Gastrocnemius medialis (tissue), 4 donors: Measurements from ENCODE around the gene STOX1.

Experiments
- CTCF ChIP-seq, 5 experiments: fragments of 450-650 bp in 3 of 5; fragments of 200-600 bp in 2 of 5; sonication (generic) in 2 of 5; IDR thresholded peaks in 4 of 5; conservative IDR thresholded peaks in 1 of 5; 1 replicate in 4 of 5; 2 replicates in 1 of 5; pipeline ENCODE4 v1.5.1; 2016 to 2019; ENCODE audit warnings: antibody characterized with exemption in 5 of 5, mild to moderate bottlenecking in 3 of 5, moderate library complexity in 3 of 5
- POLR2A ChIP-seq, 2 donors: fragments of 450-650 bp; IDR thresholded peaks; one replicate each; pipeline ENCODE4 v1.6.1; 2017; ENCODE audit warnings: antibody characterized with exemption in 2 of 2, mild to moderate bottlenecking in 2 of 2, moderate library complexity in 2 of 2

- no peak for TF ChIP-seq CTCF (IDR thresholded peaks at IDR 0.05 in 4 of 5, conservative IDR thresholded peaks at IDR 0.05 in 1 of 5)
- no peak for TF ChIP-seq POLR2A (IDR thresholded peaks at IDR 0.05)
Measured at GRCh38 chr10:68796605-68797004, 30.7 kb upstream of the STOX1 start.
